CD4-positive, alpha-beta T cell (primary cell): ENCODE results near the gene C9orf78. TPM values are rescaled to one million over a fixed set of nuclear protein-coding genes. Genes with fewer than 3 reads are reported as not detected.

Experiments
- ATAC-seq: fragments of 200-7000 bp; cut with Tn5 transposase; one replicate; pipeline ENCODE4 v1.10.0; 2022; ENCODE audit warnings: mild to moderate bottlenecking; ENCODE audit not compliant: poor library complexity
- CTCF ChIA-PET: fragments of 350-600 bp; sonication (Branson Sonifier 250); formaldehyde crosslinking; loops from one replicate; lab custom pipeline; 2021; ENCODE audit warnings: antibody characterized with exemption, inconsistent platforms; lab: Charles Lee
- POLR2A ChIA-PET: fragments of 350-600 bp; sonication (Branson Sonifier 250); formaldehyde crosslinking; loops from one replicate; lab custom pipeline; 2021; ENCODE audit warnings: antibody characterized with exemption, inconsistent platforms; lab: Charles Lee
- DNase-seq, 14 experiments: peaks; one replicate each; pipeline ENCODE4 v3.0.0-alpha.2; 2013 to 2020; ENCODE audit warnings: mixed read lengths in 2 of 14
- H3K27ac ChIP-seq, 2 donors: one replicate each; pipeline versions ENCODE4 v1.5.1 to v1.7.0; 2013; ENCODE audit warnings: low read length in 2 of 2, low read depth in 1 of 2, mild to moderate bottlenecking in 1 of 2
- H3K27me3 ChIP-seq, 2 experiments: 1 replicate in 1 of 2; 2 replicates in 1 of 2; pipeline versions ENCODE4 v1.6.1 to v1.7.0; 2013; ENCODE audit warnings: low read length in 2 of 2, control low read depth in 1 of 2, mild to moderate bottlenecking in 1 of 2, moderate library complexity in 1 of 2; ENCODE audit not compliant: insufficient read depth in 2 of 2, control insufficient read depth in 1 of 2
- H3K36me3 ChIP-seq: one replicate; pipeline ENCODE4 v1.6.1; 2013; ENCODE audit warnings: low read length, control low read depth; ENCODE audit not compliant: insufficient read depth
- H3K4me1 ChIP-seq: one replicate; pipeline ENCODE4 v1.6.1; 2013; ENCODE audit warnings: low read length, control low read depth; ENCODE audit not compliant: insufficient read depth
- H3K4me3 ChIP-seq: one replicate; pipeline ENCODE4 v1.5.1; 2013; ENCODE audit warnings: mild to moderate bottlenecking, low read length, moderate library complexity
- H3K9me3 ChIP-seq, 2 experiments: 1 replicate in 1 of 2; 2 replicates in 1 of 2; pipeline versions ENCODE4 v1.6.1 to v1.7.0; 2013; ENCODE audit warnings: low read length in 2 of 2, mild to moderate bottlenecking in 2 of 2, control low read depth in 1 of 2, moderate library complexity in 1 of 2; ENCODE audit not compliant: control insufficient read depth in 1 of 2, insufficient read depth in 1 of 2
- H3K27ac Mint-ChIP-seq: one replicate; pipeline ENCODE4 v1.8.0; 2020; ENCODE audit warnings: mixed read lengths
- H3K27me3 Mint-ChIP-seq: one replicate; pipeline ENCODE4 v1.8.0; 2021; ENCODE audit warnings: mixed read lengths
- H3K36me3 Mint-ChIP-seq: one replicate; pipeline ENCODE4 v1.8.0; 2021; ENCODE audit warnings: low read depth, mixed read lengths
- H3K4me1 Mint-ChIP-seq: one replicate; pipeline ENCODE4 v1.8.0; 2021; ENCODE audit warnings: low read depth, mixed read lengths
- H3K4me3 Mint-ChIP-seq: one replicate; pipeline ENCODE4 v1.8.0; 2020; ENCODE audit warnings: mild to moderate bottlenecking, mixed read lengths
- H3K9me3 Mint-ChIP-seq: one replicate; pipeline ENCODE4 v1.8.0; 2020; ENCODE audit warnings: mixed read lengths
- CTCF ChIP-seq: fragments of 200-600 bp; IDR thresholded peaks from one replicate; pipeline ENCODE4 v1.8.0; 2022; ENCODE audit warnings: antibody characterized with exemption, mild to moderate bottlenecking
- intact Hi-C, 2 experiments: fragments of 100-400 bp; cut with DNase I in 1 of 2; cut with micrococcal nuclease in 1 of 2; formaldehyde crosslinking; loops; one replicate each; pipeline versions ENCODE4 v1.15.1 to v1.9.0; 2023 to 2025; cut with DNase I, micrococcal nuclease
- total RNA-seq, 174 experiments: library from RNA in 2 of 174; stranded (reverse) in 2 of 174; gene quantifications; one replicate each; pipeline ENCODE4 v1.2.3 and lab custom pipeline; 2021 to 2026

Gene C9orf78
- total RNA-seq, 2 experiments from 2014 or later: 145 to 159 TPM

- H3K27ac ChIP-seq: no peak overlapping the region
- H3K27me3 ChIP-seq: no peaks in the 10 kb centered on the region
- Mint-ChIP-seq H3K36me3 (peaks cover 89% of the 10 kb centered on the region), H3K27ac (no peak overlapping the region), H3K4me1 (peaks cover 32% of the 10 kb centered on the region), H3K27me3 (no peaks in the 10 kb centered on the region), H3K4me3 (no peak overlapping the region), H3K9me3 (no peaks in the 10 kb centered on the region)
- POLR2A ChIA-PET: interaction anchor here (0.6 kb wide), 1 partner anchor 75 kb away, joined by 3 read pairs; no protein-coding TSS in a partner anchor
- no peak for ATAC-seq
- CTCF ChIA-PET: interaction anchor here (0.6 kb wide), 1 partner anchor 21 kb away, joined by 3 read pairs; no protein-coding TSS in a partner anchor
- peaks cover 79% of the 10 kb centered on the region for H3K36me3 ChIP-seq
- TF ChIP-seq CTCF: no peak
- no peak for DNase-seq
- H3K9me3 ChIP-seq: no peaks in the 10 kb centered on the region
- intact Hi-C loops: no loop called here
- no peak overlapping the region for H3K4me3 ChIP-seq
- peaks cover 6% of the 10 kb centered on the region for H3K4me1 ChIP-seq
Observed at GRCh38 chr9:129810788-129811187, 24.3 kb downstream of the C9orf78 start.

DNA sequence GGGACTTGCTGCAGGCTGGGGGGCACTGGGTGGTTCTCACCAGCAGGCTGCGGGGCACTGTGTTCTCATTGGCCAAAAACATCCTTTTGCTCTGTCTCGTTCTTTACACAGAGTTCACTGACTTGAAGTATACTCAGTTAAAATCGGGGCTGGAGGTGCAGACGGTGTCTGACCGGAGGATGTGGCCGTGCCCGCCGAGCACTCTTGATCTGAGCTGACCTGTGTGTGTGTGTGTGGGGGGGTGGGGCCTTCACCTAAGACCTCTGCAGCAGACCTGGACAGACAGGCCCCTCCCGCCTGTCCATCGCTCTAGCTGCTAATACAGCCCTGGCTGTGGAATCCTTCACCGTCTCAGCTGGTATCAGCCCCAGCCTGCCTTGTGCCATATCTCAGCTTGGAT, 25.0 kb downstream of the C9orf78 start:
- Mint-ChIP-seq H3K27me3 (no peaks in the 10 kb centered on the region), H3K4me3 (no peak overlapping the region), H3K4me1 (peaks cover 30% of the 10 kb centered on the region), H3K27ac (no peak overlapping the region), H3K9me3 (no peaks in the 10 kb centered on the region), H3K36me3 (peaks cover 87% of the 10 kb centered on the region)
- CTCF ChIA-PET: interaction anchor here (1.2 kb wide), 1 partner anchor 73 kb away, joined by 3 read pairs; no protein-coding TSS in a partner anchor
- DNase-seq (no peak), ATAC-seq (no peak)
- Histone ChIP-seq H3K36me3 (peaks cover 78% of the 10 kb centered on the region), H3K4me3 (no peak overlapping the region), H3K4me1 (peaks cover 13% of the 10 kb centered on the region), H3K9me3 (no peaks in the 10 kb centered on the region), H3K27me3 (no peaks in the 10 kb centered on the region), H3K27ac (no peak overlapping the region)
- TF ChIP-seq CTCF: no peak
- intact Hi-C loops: no loop called here
- POLR2A ChIA-PET: no interaction called here

DNA sequence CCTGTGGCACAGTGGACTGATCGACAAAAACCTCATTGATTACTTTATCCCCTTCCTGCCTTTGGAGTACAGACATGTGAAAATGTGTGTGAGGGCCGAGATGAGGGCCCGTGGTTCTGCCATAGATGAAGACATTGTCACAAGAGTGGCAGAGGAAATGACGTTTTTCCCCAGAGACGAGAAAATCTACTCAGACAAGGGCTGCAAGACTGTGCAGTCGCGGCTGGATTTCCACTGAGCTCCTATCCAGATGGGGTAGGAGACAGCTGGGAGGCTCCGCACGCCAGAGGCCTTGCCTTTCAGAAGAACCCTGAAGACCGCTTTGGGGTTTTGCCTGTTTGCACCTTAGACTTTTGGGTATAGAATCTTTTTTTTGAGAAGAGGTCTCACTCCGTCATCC, 25.7 kb downstream of the C9orf78 start:
- Mint-ChIP-seq H3K4me1 (peaks cover 28% of the 10 kb centered on the region), H3K27ac (no peak overlapping the region), H3K36me3 (peaks cover 79% of the 10 kb centered on the region), H3K9me3 (no peaks in the 10 kb centered on the region), H3K4me3 (no peak overlapping the region), H3K27me3 (no peaks in the 10 kb centered on the region)
- intact Hi-C loops: loop anchor here in 1 of 2 experiments (10.0 kb wide), 1 partner anchor 185 kb away; the partner anchor contains the start of genes C9orf50 and NTMT1
- H3K4me1 ChIP-seq: peaks cover 16% of the 10 kb centered on the region
- H3K27me3 ChIP-seq: no peaks in the 10 kb centered on the region
- POLR2A ChIA-PET: interaction anchor here (0.5 kb wide), 1 partner anchor 216 kb away, joined by 3 read pairs; no protein-coding TSS in a partner anchor
- CTCF ChIA-PET: interaction anchor here (1.2 kb wide), 1 partner anchor 72 kb away, joined by 3 read pairs; no protein-coding TSS in a partner anchor
- no peak for TF ChIP-seq CTCF
- peaks cover 71% of the 10 kb centered on the region for H3K36me3 ChIP-seq
- DNase-seq (no peak), ATAC-seq (no peak)
- H3K9me3 ChIP-seq: no peaks in the 10 kb centered on the region
- H3K4me3 ChIP-seq: no peak overlapping the region
- H3K27ac ChIP-seq: no peak overlapping the region
